ENCODE results near the gene SUMF1. TPM values are rescaled to one million over a fixed set of nuclear protein-coding genes. Genes with fewer than 3 reads are reported as not detected.

Gene SUMF1
- total and polyA plus RNA-seq, 4 donors = 13.0 to 34.2 (median 23.5) TPM

DNA sequence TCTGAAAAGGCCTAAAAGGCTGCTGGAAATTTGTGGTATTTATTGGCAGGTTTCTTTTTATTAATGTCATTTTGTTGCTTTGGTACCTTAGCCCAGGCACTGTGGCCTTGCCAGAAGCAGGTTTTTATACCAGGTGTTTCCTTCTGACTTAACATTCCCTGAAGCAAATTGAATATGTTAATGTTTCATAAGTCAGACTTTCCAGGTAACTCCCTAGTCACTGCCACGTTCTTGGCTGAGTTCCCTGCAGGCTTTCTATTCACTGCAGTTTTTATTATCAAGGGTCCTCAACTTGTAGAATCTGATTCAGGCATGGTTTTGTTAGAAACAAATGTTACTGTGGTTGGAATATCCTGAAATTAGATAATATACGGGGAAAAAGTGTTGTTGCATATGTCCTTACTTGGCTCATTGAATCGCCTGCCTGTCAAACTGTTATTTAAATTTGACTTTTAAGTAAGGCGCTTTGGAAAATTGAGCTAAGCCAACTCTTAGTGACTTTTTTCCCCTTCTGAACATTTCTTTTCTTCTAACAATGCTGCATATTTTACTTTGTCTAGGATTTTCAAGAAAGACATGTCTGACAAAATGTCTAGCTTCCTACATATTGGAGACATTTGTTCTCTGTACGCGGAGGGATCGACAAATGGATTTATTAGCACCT is 49.0 kb upstream of the SUMF1 start:
- Histone ChIP-seq H3K4me1 (ENCODE audit: control insufficient read depth in 4 of 4, insufficient read depth in 4 of 4, low read length in 3 of 4) (no peaks in the 10 kb centered on the region), H3K36me3 (ENCODE audit: control insufficient read depth in 4 of 4, insufficient read depth in 3 of 4, low read depth in 1 of 4, low read length in 3 of 4) (no peaks in the 10 kb centered on the region), H3K9ac (ENCODE audit: low read depth in 1 of 2, low read length in 2 of 2) (no peak overlapping the region), H3K27me3 (ENCODE audit: control insufficient read depth in 4 of 4, insufficient read depth in 4 of 4, low read length in 3 of 4) (no peaks in the 10 kb centered on the region), H3K27ac (ENCODE audit: low read depth in 1 of 2, low read length in 2 of 2) (no peak overlapping the region), H3K4me3 (ENCODE audit: low read depth in 1 of 3, low read length in 3 of 3) (no peak overlapping the region), H3K9me3 (ENCODE audit: control insufficient read depth in 4 of 4, low read length in 3 of 4) (no peaks in the 10 kb centered on the region)
- 90% methylated on average over 7 of the region's 7 CpGs for WGBS
- no peak for DNase-seq (ENCODE audit: low spot score)
- no peak for TF ChIP-seq EGR1 (IDR thresholded peaks at IDR 0.05; ENCODE audit: low read depth in 2 of 2)
- TF ChIP-seq, protein P1, sequence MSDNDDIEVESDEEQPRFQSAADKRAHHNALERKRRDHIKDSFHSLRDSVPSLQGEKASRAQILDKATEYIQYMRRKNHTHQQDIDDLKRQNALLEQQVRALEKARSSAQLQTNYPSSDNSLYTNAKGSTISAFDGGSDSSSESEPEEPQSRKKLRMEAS (IDR thresholded peaks at IDR 0.05) = no peak
- TF ChIP-seq TAF1 (conservative IDR thresholded peaks at IDR 0.05) = no peak
- TF ChIP-seq HNF4G (IDR thresholded peaks at IDR 0.05) = no peak
- no peak for TF ChIP-seq RAD21 (IDR thresholded peaks at IDR 0.05)
- no peak for TF ChIP-seq FOXA2 (IDR thresholded peaks at IDR 0.05)
- TF ChIP-seq SP1 (IDR thresholded peaks at IDR 0.05) = no peak
- TF ChIP-seq HNF4A (conservative IDR thresholded peaks at IDR 0.05) = no peak
- no peak for TF ChIP-seq NR2F2 (IDR thresholded peaks at IDR 0.05)
- TF ChIP-seq JUND (IDR thresholded peaks at IDR 0.05) = no peak
- no peak for TF ChIP-seq FOXA1 (IDR thresholded peaks at IDR 0.05)

DNA sequence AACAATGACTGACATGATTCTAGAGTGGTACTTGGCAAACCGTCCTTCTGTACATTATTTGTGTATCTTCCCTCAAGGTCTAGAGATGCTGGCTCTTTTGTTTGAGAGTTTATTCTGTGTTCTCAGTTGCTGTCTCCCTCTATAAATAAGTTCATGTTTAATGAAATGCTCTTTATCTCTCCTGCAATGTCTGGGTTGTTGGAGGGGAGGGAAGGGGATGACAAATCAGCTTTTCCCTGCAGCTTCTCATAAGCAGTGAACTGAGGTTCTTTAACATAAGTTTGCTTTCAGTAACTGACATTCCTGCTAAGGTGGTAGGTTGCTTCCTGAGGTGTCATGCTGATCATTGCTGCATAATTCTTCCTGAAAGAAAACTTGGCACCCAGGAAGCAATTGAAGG is 47.8 kb upstream of the SUMF1 start:
- TF ChIP-seq GABPA (IDR thresholded peaks at IDR 0.05 in 1 of 2, conservative IDR thresholded peaks at IDR 0.05 in 1 of 2) (no peak), EGR1 (IDR thresholded peaks at IDR 0.05; ENCODE audit: low read depth in 2 of 2) (no peak), RAD21 (IDR thresholded peaks at IDR 0.05) (no peak), SP1 (IDR thresholded peaks at IDR 0.05) (no peak)
- TF ChIP-seq, protein P2, sequence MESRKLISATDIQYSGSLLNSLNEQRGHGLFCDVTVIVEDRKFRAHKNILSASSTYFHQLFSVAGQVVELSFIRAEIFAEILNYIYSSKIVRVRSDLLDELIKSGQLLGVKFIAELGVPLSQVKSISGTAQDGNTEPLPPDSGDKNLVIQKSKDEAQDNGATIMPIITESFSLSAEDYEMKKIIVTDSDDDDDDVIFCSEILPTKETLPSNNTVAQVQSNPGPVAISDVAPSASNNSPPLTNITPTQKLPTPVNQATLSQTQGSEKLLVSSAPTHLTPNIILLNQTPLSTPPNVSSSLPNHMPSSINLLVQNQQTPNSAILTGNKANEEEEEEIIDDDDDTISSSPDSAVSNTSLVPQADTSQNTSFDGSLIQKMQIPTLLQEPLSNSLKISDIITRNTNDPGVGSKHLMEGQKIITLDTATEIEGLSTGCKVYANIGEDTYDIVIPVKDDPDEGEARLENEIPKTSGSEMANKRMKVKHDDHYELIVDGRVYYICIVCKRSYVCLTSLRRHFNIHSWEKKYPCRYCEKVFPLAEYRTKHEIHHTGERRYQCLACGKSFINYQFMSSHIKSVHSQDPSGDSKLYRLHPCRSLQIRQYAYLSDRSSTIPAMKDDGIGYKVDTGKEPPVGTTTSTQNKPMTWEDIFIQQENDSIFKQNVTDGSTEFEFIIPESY (IDR thresholded peaks at IDR 0.05) = no peak
- no peak overlapping the region for H3K9ac ChIP-seq (ENCODE audit: low read depth in 1 of 2, low read length in 2 of 2)
- no peaks in the 10 kb centered on the region for H3K4me1 ChIP-seq (ENCODE audit: control insufficient read depth in 4 of 4, insufficient read depth in 4 of 4, low read length in 3 of 4)
- H3K4me3 ChIP-seq (ENCODE audit: low read depth in 1 of 3, low read length in 3 of 3) = no peak overlapping the region
- H3K36me3 ChIP-seq (ENCODE audit: control insufficient read depth in 4 of 4, insufficient read depth in 3 of 4, low read depth in 1 of 4, low read length in 3 of 4) = no peaks in the 10 kb centered on the region
- H3K27ac ChIP-seq (ENCODE audit: low read depth in 1 of 2, low read length in 2 of 2) = no peak overlapping the region
- no peaks in the 10 kb centered on the region for H3K27me3 ChIP-seq (ENCODE audit: control insufficient read depth in 4 of 4, insufficient read depth in 4 of 4, low read length in 3 of 4)
- 91% methylated on average over 1 of the region's 1 CpG for WGBS
- no peak for DNase-seq (ENCODE audit: low spot score)
- no peaks in the 10 kb centered on the region for H3K9me3 ChIP-seq (ENCODE audit: control insufficient read depth in 4 of 4, low read length in 3 of 4)

DNA sequence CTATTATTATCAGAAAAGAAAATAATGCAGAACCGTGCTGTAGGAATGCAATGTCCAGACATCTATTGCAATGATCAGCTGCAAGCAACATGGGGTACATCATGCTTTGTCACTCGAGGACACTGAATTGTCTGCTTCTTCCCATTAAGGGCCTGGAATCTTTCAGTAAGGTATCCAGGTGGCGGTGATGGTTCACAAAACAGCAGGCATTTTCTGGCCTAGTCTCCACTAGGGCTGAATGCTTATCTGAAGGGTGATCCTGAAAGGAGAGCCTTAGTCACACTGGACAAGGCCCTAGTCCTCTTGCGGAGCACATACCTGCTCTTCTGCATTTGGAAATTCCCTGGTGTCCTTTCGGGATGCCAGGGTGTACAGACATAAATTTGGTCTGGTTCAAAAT is 47.3 kb upstream of the SUMF1 start:
- H3K9ac ChIP-seq (ENCODE audit: low read depth in 1 of 2, low read length in 2 of 2) = no peak overlapping the region
- H3K4me1 ChIP-seq (ENCODE audit: control insufficient read depth in 4 of 4, insufficient read depth in 4 of 4, low read length in 3 of 4) = no peaks in the 10 kb centered on the region
- H3K27ac ChIP-seq (ENCODE audit: low read depth in 1 of 2, low read length in 2 of 2) = no peak overlapping the region
- no peaks in the 10 kb centered on the region for H3K27me3 ChIP-seq (ENCODE audit: control insufficient read depth in 4 of 4, insufficient read depth in 4 of 4, low read length in 3 of 4)
- no peak for TF ChIP-seq YY1 (IDR thresholded peaks at IDR 0.05)
- TF ChIP-seq HNF4A (conservative IDR thresholded peaks at IDR 0.05) = no peak
- TF ChIP-seq, protein P3, sequence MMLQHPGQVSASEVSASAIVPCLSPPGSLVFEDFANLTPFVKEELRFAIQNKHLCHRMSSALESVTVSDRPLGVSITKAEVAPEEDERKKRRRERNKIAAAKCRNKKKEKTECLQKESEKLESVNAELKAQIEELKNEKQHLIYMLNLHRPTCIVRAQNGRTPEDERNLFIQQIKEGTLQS (IDR thresholded peaks at IDR 0.05) = no peak
- TF ChIP-seq NR2F2 (IDR thresholded peaks at IDR 0.05) = no peak
- no peak for TF ChIP-seq EGR1 (IDR thresholded peaks at IDR 0.05; ENCODE audit: low read depth in 2 of 2)
- TF ChIP-seq FOXA2 (IDR thresholded peaks at IDR 0.05) = no peak
- no peak for TF ChIP-seq JUND (IDR thresholded peaks at IDR 0.05)
- no peak for TF ChIP-seq FOXA1 (IDR thresholded peaks at IDR 0.05)
- TF ChIP-seq RAD21 (IDR thresholded peaks at IDR 0.05) = no peak
- no peak for TF ChIP-seq TAF1 (conservative IDR thresholded peaks at IDR 0.05)
- TF ChIP-seq, protein P4, sequence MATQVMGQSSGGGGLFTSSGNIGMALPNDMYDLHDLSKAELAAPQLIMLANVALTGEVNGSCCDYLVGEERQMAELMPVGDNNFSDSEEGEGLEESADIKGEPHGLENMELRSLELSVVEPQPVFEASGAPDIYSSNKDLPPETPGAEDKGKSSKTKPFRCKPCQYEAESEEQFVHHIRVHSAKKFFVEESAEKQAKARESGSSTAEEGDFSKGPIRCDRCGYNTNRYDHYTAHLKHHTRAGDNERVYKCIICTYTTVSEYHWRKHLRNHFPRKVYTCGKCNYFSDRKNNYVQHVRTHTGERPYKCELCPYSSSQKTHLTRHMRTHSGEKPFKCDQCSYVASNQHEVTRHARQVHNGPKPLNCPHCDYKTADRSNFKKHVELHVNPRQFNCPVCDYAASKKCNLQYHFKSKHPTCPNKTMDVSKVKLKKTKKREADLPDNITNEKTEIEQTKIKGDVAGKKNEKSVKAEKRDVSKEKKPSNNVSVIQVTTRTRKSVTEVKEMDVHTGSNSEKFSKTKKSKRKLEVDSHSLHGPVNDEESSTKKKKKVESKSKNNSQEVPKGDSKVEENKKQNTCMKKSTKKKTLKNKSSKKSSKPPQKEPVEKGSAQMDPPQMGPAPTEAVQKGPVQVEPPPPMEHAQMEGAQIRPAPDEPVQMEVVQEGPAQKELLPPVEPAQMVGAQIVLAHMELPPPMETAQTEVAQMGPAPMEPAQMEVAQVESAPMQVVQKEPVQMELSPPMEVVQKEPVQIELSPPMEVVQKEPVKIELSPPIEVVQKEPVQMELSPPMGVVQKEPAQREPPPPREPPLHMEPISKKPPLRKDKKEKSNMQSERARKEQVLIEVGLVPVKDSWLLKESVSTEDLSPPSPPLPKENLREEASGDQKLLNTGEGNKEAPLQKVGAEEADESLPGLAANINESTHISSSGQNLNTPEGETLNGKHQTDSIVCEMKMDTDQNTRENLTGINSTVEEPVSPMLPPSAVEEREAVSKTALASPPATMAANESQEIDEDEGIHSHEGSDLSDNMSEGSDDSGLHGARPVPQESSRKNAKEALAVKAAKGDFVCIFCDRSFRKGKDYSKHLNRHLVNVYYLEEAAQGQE (IDR thresholded peaks at IDR 0.05) = no peak
- no peak for TF ChIP-seq SP1 (IDR thresholded peaks at IDR 0.05)
- no peak for TF ChIP-seq RXRA (IDR thresholded peaks at IDR 0.05)
- no peak for TF ChIP-seq GABPA (IDR thresholded peaks at IDR 0.05 in 1 of 2, conservative IDR thresholded peaks at IDR 0.05 in 1 of 2)
- no peaks in the 10 kb centered on the region for H3K36me3 ChIP-seq (ENCODE audit: control insufficient read depth in 4 of 4, insufficient read depth in 3 of 4, low read depth in 1 of 4, low read length in 3 of 4)
- 95% methylated on average over 5 of the region's 5 CpGs for WGBS
- H3K4me3 ChIP-seq (ENCODE audit: low read depth in 1 of 3, low read length in 3 of 3) = no peak overlapping the region
- DNase-seq (ENCODE audit: low spot score) = no peak
- H3K9me3 ChIP-seq (ENCODE audit: control insufficient read depth in 4 of 4, low read length in 3 of 4) = no peaks in the 10 kb centered on the region
